Brain microvascular endothelial cell (primary cell): ENCODE data around the gene CDC20.

Experiments
- DNase-seq: peaks from one replicate; pipeline ENCODE4 v3.0.0-alpha.2; 2020
- H3K27ac ChIP-seq: fragments of 250-450 bp; sonication (Bioruptor Pico); 2 replicates; pipeline ENCODE4 v1.5.1; 2020; ENCODE audit warnings: mild to moderate bottlenecking, moderate library complexity
- H3K27me3 ChIP-seq: fragments of 250-450 bp; sonication (Bioruptor Pico); replicated peaks from 2 replicates; pipeline ENCODE4 v1.5.1; 2020; ENCODE audit warnings: mild to moderate bottlenecking
- H3K36me3 ChIP-seq: fragments of 250-450 bp; sonication (Bioruptor Pico); replicated peaks from 2 replicates; pipeline ENCODE4 v1.5.1; 2020; ENCODE audit warnings: mild to moderate bottlenecking
- H3K4me3 ChIP-seq: 2 replicates; pipeline ENCODE4 v1.5.1; 2011; ENCODE audit warnings: low read depth, mild to moderate bottlenecking, control low read depth, low read length, moderate library complexity
- in situ Hi-C: cut with HindIII; loops from 2 replicates; pipeline ENCODE4 v1.10.0; 2017; ENCODE audit warnings: low sequenced_read_pairs, low pct_ligation_motif_present
- TF ChIP-seq, protein P1 (sequence below): IDR thresholded peaks from 2 replicates; pipeline ENCODE4 v1.5.1; 2011; ENCODE audit warnings: low read depth, mild to moderate bottlenecking, moderate library complexity, low read length, control low read depth, inconsistent platforms; ENCODE audit errors: missing control alignments

The CDC20 gene

DNA sequence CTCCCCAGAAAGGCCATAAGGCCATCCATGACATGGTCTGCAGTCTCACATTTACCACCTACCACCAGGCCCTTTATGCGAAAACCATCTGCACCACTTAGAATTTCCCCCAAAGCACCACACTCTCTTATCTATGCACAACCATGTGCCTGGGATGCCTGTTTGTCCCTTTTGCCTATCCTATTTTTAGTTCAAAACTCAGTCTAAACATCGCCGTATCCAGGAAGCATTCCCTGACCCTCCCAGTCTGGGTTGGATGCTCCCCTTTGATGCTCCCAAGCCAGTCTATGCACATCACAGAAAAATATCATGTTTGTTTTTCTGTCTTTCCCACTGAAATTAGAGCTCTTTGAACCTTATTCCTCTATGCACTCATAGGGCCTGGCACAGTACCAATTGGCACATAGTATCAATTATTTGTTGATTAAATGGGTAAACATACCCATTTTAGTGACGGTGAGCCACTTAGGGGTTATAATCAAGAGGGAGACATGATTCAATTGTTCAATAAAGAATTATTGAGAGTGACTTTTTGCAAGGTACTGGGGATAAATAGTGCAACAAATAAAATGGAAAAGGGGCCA lies 14.4 kb upstream of the CDC20 start:
- Histone ChIP-seq H3K27ac (no peak overlapping the region), H3K36me3 (no peaks in the 10 kb centered on the region), H3K27me3 (no peaks in the 10 kb centered on the region), H3K4me3 (no peak overlapping the region)
- TF ChIP-seq, protein P1, sequence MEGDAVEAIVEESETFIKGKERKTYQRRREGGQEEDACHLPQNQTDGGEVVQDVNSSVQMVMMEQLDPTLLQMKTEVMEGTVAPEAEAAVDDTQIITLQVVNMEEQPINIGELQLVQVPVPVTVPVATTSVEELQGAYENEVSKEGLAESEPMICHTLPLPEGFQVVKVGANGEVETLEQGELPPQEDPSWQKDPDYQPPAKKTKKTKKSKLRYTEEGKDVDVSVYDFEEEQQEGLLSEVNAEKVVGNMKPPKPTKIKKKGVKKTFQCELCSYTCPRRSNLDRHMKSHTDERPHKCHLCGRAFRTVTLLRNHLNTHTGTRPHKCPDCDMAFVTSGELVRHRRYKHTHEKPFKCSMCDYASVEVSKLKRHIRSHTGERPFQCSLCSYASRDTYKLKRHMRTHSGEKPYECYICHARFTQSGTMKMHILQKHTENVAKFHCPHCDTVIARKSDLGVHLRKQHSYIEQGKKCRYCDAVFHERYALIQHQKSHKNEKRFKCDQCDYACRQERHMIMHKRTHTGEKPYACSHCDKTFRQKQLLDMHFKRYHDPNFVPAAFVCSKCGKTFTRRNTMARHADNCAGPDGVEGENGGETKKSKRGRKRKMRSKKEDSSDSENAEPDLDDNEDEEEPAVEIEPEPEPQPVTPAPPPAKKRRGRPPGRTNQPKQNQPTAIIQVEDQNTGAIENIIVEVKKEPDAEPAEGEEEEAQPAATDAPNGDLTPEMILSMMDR = no peak
- in situ Hi-C loops = no loop called here
- no peak for DNase-seq

DNA sequence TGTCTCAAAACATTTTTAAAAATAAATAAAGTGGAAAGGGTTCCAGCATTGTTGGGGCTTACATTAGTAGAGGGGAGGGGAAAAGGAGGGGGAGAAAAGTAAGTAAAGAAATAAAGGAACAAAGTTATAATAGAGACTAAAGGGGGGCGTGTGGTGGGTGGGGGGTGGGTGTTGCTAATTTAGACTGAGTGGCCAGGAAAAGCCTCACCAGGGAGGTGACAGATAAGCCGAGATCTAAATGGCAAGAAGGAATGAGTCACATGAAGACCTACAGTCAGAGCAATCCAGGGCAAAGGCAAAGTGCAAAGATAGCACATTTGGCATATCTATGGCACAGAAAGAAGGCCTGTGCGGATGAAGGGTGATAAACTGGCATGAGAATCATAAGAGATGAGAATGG lies 13.7 kb upstream of the CDC20 start:
- DNase-seq = no peak
- in situ Hi-C loops = no loop called here
- H3K4me3 ChIP-seq = no peak overlapping the region
- no peak overlapping the region for H3K27ac ChIP-seq
- no peaks in the 10 kb centered on the region for H3K27me3 ChIP-seq
- no peaks in the 10 kb centered on the region for H3K36me3 ChIP-seq
- TF ChIP-seq, protein P1 = no peak

DNA sequence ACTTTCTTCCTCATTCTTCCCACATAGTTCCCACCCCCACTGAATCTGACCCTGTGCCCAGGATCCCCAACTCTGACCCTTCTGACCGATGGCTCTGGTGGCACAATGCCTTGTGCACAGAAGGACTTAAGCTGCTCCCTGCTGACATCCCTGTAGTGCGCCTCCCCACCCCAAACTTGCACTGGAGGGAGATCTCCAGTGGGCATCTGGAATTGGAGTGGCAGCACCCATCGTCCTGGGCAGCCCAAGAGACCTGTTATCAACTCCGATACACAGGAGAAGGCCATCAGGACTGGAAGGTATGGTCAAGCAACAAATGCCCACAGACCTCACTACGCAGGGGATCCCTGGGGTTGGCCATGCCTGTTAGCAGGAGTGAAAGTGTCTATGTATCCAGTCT lies 12.1 kb upstream of the CDC20 start:
- Histone ChIP-seq H3K36me3 (no peaks in the 10 kb centered on the region), H3K27ac (no peak overlapping the region), H3K4me3 (no peak overlapping the region), H3K27me3 (no peaks in the 10 kb centered on the region)
- TF ChIP-seq, protein P1 = no peak
- in situ Hi-C loops = no loop called here
- DNase-seq = no peak

DNA sequence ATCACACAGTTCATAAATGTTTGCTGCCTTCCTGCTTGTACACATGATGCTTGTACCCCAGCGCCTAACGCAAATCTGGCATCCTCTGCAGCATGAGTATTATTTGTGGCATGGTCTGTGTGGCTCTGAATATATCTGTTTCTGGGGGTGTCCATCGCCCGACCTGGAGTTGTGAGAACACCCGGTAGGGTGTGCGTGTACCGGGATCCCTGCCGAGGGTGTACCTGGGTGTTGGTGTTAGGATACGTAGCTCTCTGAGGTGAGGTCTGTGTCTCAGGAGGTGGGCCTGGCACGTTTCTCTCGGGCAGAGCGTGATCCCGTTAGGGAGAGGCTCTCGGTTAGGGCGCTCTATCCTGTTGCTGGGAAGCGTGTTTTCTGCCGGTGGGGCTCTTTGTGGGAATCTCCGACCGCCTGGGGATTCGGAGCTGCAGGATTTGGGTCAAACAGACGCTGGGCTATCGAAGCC lies 10.4 kb upstream of the CDC20 start:
- Histone ChIP-seq H3K36me3 (no peaks in the 10 kb centered on the region), H3K4me3 (peak overlapping the region; percentile 60), H3K27ac (no peak overlapping the region), H3K27me3 (no peaks in the 10 kb centered on the region)
- no peak for DNase-seq
- TF ChIP-seq, protein P1 = no peak
- in situ Hi-C loops = no loop called here

DNA sequence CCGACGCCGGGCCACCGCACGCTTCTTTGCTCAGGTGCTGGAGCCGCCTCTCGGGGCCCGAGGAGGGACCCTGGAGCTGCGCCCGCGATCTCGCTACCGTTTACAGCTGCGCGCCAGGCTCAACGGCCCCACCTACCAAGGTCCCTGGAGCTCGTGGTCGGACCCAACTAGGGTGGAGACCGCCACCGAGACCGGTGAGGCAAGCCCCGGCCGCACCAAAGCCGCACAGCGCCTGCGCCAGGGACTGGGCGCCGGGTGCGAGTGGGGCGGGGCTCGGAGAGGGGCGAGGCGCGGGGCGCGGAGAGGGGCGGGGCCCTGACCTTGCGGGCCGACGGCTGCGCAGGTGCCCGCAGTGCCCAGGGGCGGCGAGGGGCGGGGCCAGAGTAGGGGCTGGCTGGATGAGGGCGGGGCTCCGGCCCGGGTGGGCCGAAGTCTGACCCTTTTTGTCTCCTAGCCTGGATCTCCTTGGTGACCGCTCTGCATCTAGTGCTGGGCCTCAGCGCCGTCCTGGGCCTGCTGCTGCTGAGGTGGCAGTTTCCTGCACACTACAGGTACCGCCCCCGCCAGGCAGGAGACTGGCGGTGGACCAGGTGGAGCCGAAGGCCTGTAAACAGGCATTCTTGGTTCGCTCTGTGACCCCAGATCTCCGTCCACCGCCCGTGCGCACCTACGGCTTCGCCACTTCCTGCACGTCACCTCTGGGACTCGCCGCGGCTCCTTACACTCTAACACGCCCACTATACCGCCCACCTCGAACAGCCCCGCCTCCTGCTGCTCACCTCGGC lies 9.8 kb upstream of the CDC20 start:
- in situ Hi-C loops = no loop called here

More for the DNA sequence above, 9.8 kb upstream of the CDC20 start:
- Histone ChIP-seq H3K4me3 (peak overlapping the region; percentile 60), H3K36me3 (no peaks in the 10 kb centered on the region), H3K27ac (peak overlapping the region; percentile 41), H3K27me3 (no peaks in the 10 kb centered on the region)
- TF ChIP-seq, protein P1 = no peak
- DNase-seq = peak; percentile 46
